CD14-positive monocyte (primary cell): ENCODE measurements around the gene SCN4B. TPM values are rescaled to one million over a fixed set of nuclear protein-coding genes. Genes with fewer than 3 reads are reported as not detected.

ENCODE experiments used
- DNase-seq, 3 donors: peaks; one replicate each; pipeline ENCODE4 v3.0.0-alpha.2; 2011 to 2022
- H2AFZ ChIP-seq: 2 replicates; pipeline ENCODE4 v1.6.0; 2012; ENCODE audit warnings: mild to moderate bottlenecking, low read depth, low read length, inconsistent platforms; ENCODE audit not compliant: insufficient read depth, poor library complexity, severe bottlenecking
- H3K27ac ChIP-seq, 2 donors: 1 replicate in 1 of 2; 2 replicates in 1 of 2; pipeline ENCODE4 v1.5.1; 2012 to 2013; ENCODE audit warnings: low read length in 2 of 2, control low read depth in 1 of 2, inconsistent platforms in 1 of 2, low read depth in 1 of 2, mild to moderate bottlenecking in 1 of 2
- H3K27me3 ChIP-seq, 2 donors: one replicate each; pipeline versions ENCODE4 v1.6.0 to v1.6.1; 2011 to 2013; ENCODE audit warnings: low read length in 2 of 2; ENCODE audit not compliant: control insufficient read depth in 2 of 2, insufficient read depth in 2 of 2
- H3K36me3 ChIP-seq, 2 donors: replicated peaks in 1 of 2; 1 replicate in 1 of 2; 2 replicates in 1 of 2; pipeline versions ENCODE4 v1.5.1 to v1.6.1; 2012 to 2013; ENCODE audit warnings: low read length in 2 of 2, control low read depth in 1 of 2, inconsistent platforms in 1 of 2, mild to moderate bottlenecking in 1 of 2; ENCODE audit not compliant: insufficient read depth in 2 of 2, control insufficient read depth in 1 of 2
- H3K4me1 ChIP-seq, 2 donors: 1 replicate in 1 of 2; 2 replicates in 1 of 2; pipeline versions ENCODE4 v1.5.1 to v1.6.1; 2012 to 2013; ENCODE audit warnings: low read length in 2 of 2, control low read depth in 1 of 2, inconsistent platforms in 1 of 2, mild to moderate bottlenecking in 1 of 2, moderate library complexity in 1 of 2; ENCODE audit not compliant: insufficient read depth in 2 of 2, control insufficient read depth in 1 of 2
- H3K4me2 ChIP-seq: replicated peaks from 2 replicates; pipeline ENCODE3; 2012; ENCODE audit warnings: low read length, moderate library complexity, mild to moderate bottlenecking; ENCODE audit not compliant: poor library complexity, severe bottlenecking; ENCODE audit errors: extremely low read depth
- H3K4me3 ChIP-seq, 3 experiments: fragments of 200-600 bp in 1 of 3; sonication (generic) in 1 of 3; replicated peaks in 1 of 3; 1 replicate in 2 of 3; 2 replicates in 1 of 3; pipeline ENCODE4 v1.5.1; 2011 to 2013; ENCODE audit warnings: low read length in 3 of 3, mild to moderate bottlenecking in 3 of 3, control low read depth in 2 of 3, low read depth in 2 of 3, inconsistent platforms in 1 of 3, moderate library complexity in 1 of 3
- H3K79me2 ChIP-seq: 2 replicates; pipeline ENCODE4 v1.6.0; 2012; ENCODE audit warnings: mild to moderate bottlenecking, control low read depth, inconsistent platforms, low read length, moderate library complexity; ENCODE audit not compliant: insufficient read depth
- H3K9ac ChIP-seq: 2 replicates; pipeline ENCODE4 v1.6.0; 2017; ENCODE audit warnings: low read length, mild to moderate bottlenecking; ENCODE audit not compliant: insufficient read depth, poor library complexity, severe bottlenecking
- H3K9me3 ChIP-seq, 2 donors: replicated peaks in 1 of 2; 1 replicate in 1 of 2; 2 replicates in 1 of 2; pipeline versions ENCODE4 v1.5.1 to v1.6.1; 2012 to 2013; ENCODE audit warnings: low read length in 2 of 2, control low read depth in 1 of 2; ENCODE audit not compliant: control insufficient read depth in 1 of 2, insufficient read depth in 1 of 2
- H4K20me1 ChIP-seq: 2 replicates; pipeline ENCODE4 v1.6.0; 2012; ENCODE audit warnings: mild to moderate bottlenecking, low read length, control low read depth, moderate library complexity; ENCODE audit not compliant: insufficient read depth
- H3K27ac Mint-ChIP-seq, 7 donors: one replicate each; pipeline ENCODE4 v1.8.0; 2020; ENCODE audit warnings: mild to moderate bottlenecking in 7 of 7, mixed read lengths in 7 of 7, moderate library complexity in 6 of 7, inconsistent platforms in 2 of 7
- H3K27me3 Mint-ChIP-seq, 3 donors: one replicate each; pipeline ENCODE4 v1.8.0; 2021 to 2022; ENCODE audit warnings: low read depth in 3 of 3, mild to moderate bottlenecking in 3 of 3, mixed read lengths in 3 of 3, moderate library complexity in 3 of 3, inconsistent platforms in 1 of 3
- H3K36me3 Mint-ChIP-seq, 2 donors: one replicate each; pipeline ENCODE4 v1.8.0; 2020; ENCODE audit warnings: mixed read lengths in 2 of 2, inconsistent platforms in 1 of 2, mild to moderate bottlenecking in 1 of 2
- H3K4me1 Mint-ChIP-seq: one replicate; pipeline ENCODE4 v1.8.0; 2020; ENCODE audit warnings: mild to moderate bottlenecking, mixed read lengths
- H3K4me3 Mint-ChIP-seq, 2 donors: one replicate each; pipeline ENCODE4 v1.8.0; 2020; ENCODE audit warnings: mild to moderate bottlenecking in 2 of 2, mixed read lengths in 2 of 2, moderate library complexity in 1 of 2
- H3K9me3 Mint-ChIP-seq, 7 donors: one replicate each; pipeline ENCODE4 v1.8.0; 2020 to 2022; ENCODE audit warnings: mixed read lengths in 7 of 7, mild to moderate bottlenecking in 6 of 7, moderate library complexity in 6 of 7, inconsistent platforms in 2 of 7
- CTCF ChIP-seq: fragments of 200-600 bp; IDR thresholded peaks from one replicate; pipeline ENCODE4 v1.8.0; 2022; ENCODE audit warnings: antibody characterized with exemption, mild to moderate bottlenecking
- WGBS: methylation state at CpG from one replicate; pipeline ENCODE4 v1.1.5; 2013; ENCODE audit warnings: missing lambda C conversion rate; ENCODE audit not compliant: insufficient coverage; 5-methylcytosine and 5-hydroxymethylcytosine counted together
- intact Hi-C, 2 donors: fragments of 100-400 bp; cut with micrococcal nuclease; formaldehyde crosslinking; loops; one replicate each; pipeline versions ENCODE4 v1.15.0 to v1.15.1; 2023
- polyA plus RNA-seq, 3 donors: library from polyadenylated mRNA; depleted of rRNA in 1 of 3; unstranded in 2 of 3; stranded (reverse) in 1 of 3; fragments of 300-500 nt in 2 of 3; fragments of >200 nt in 1 of 3; fragmentation: Illumina TruSeq in 2 of 3; gene quantifications; 1 replicate in 2 of 3; 2 replicates in 1 of 3; pipeline ENCODE4 v1.2.3, GENCODE V29; 2012 to 2021

SCN4B gene
- polyA plus RNA-seq, 3 donors = 0.76 TPM; not detected in 2

GRCh38 chr11:118128310-118128709 lies 24.3 kb downstream of the SCN4B start:
- H4K20me1 ChIP-seq = no peaks in the 10 kb centered on the region
- H3K36me3 ChIP-seq = no peaks in the 10 kb centered on the region
- H3K9me3 ChIP-seq = no peaks in the 10 kb centered on the region
- no peaks in the 10 kb centered on the region for H3K27me3 ChIP-seq
- no peak for TF ChIP-seq CTCF
- peak overlapping the region in 1 of 2 donors; percentile 63 for H3K4me3 Mint-ChIP-seq
- intact Hi-C loops = no loop called here
- peak overlapping the region; percentile 30 for H3K4me2 ChIP-seq
- H3K27ac Mint-ChIP-seq = peak overlapping the region in 3 of 7 donors; percentile 63 to 92 (median 80)
- DNase-seq = no peak
- no peak overlapping the region for H3K9ac ChIP-seq
- peaks cover 29% of the 10 kb centered on the region for H3K4me1 Mint-ChIP-seq
- peak overlapping the region; percentile 48 for H2AFZ ChIP-seq
- H3K79me2 ChIP-seq = no peaks in the 10 kb centered on the region
- no peak overlapping the region for H3K4me3 ChIP-seq
- peaks cover 21 to 26% of the 10 kb centered on the region in 2 donors for H3K4me1 ChIP-seq
- H3K9me3 Mint-ChIP-seq = peaks cover 0 to 3% (median 0%) of the 10 kb centered on the region in 7 donors
- H3K36me3 Mint-ChIP-seq = no peaks in the 10 kb centered on the region
- 80% methylated on average over 1 of the region's 4 CpGs for WGBS
- H3K27ac ChIP-seq = peak overlapping the region; percentile 10 to 30
- H3K27me3 Mint-ChIP-seq = peaks cover 1 to 7% (median 5%) of the 10 kb centered on the region in 3 donors

- Mint-ChIP-seq H3K9me3 (peaks cover 0 to 3% (median 0%) of the 10 kb centered on the region in 7 donors), H3K27me3 (peaks cover 1 to 7% (median 2%) of the 10 kb centered on the region in 3 donors), H3K4me3 (no peak overlapping the region), H3K36me3 (no peaks in the 10 kb centered on the region), H3K4me1 (peaks cover 29% of the 10 kb centered on the region), H3K27ac (peak overlapping the region in 1 of 7 donors; percentile 28)
- intact Hi-C loops = no loop called here
- H3K79me2 ChIP-seq = no peaks in the 10 kb centered on the region
- no peaks in the 10 kb centered on the region for H3K36me3 ChIP-seq
- no peak overlapping the region for H3K4me3 ChIP-seq
- no peak overlapping the region for H2AFZ ChIP-seq
- H3K9me3 ChIP-seq = no peaks in the 10 kb centered on the region
- H3K9ac ChIP-seq = no peak overlapping the region
- no peaks in the 10 kb centered on the region for H3K27me3 ChIP-seq
- no peak overlapping the region for H3K4me2 ChIP-seq
- H3K27ac ChIP-seq = no peak overlapping the region
- no peaks in the 10 kb centered on the region for H4K20me1 ChIP-seq
- 100% methylated on average over 3 of the region's 7 CpGs for WGBS
- H3K4me1 ChIP-seq = peaks cover 21 to 26% of the 10 kb centered on the region in 2 donors
- TF ChIP-seq CTCF = no peak
- DNase-seq = no peak
Observed at GRCh38 chr11:118126082-118126838, 26.4 kb downstream of the SCN4B start.
